Skin epidermis (tissue), 12 donors: ENCODE results near the gene LDLRAD3.

Source experiments
- H3K27ac ChIP-seq, 21 experiments: fragments of 200-600 bp; sonication (generic) in 11 of 21; one replicate each; pipeline ENCODE4 v1.5.0; 2020; ENCODE audit warnings: mild to moderate bottlenecking in 3 of 21, inconsistent platforms in 2 of 21, moderate library complexity in 2 of 21
- H3K4me3 ChIP-seq, 7 experiments: fragments of 200-600 bp; sonication (generic) in 2 of 7; one replicate each; pipeline ENCODE4 v1.5.0; 2020; ENCODE audit warnings: inconsistent platforms in 2 of 7, mild to moderate bottlenecking in 2 of 7, moderate library complexity in 1 of 7

LDLRAD3 gene

GRCh38 chr11:35949242-35949641 is 5.4 kb downstream of the LDLRAD3 start:
- Histone ChIP-seq H3K4me3 (no peak overlapping the region), H3K27ac (no peak overlapping the region)

DNA sequence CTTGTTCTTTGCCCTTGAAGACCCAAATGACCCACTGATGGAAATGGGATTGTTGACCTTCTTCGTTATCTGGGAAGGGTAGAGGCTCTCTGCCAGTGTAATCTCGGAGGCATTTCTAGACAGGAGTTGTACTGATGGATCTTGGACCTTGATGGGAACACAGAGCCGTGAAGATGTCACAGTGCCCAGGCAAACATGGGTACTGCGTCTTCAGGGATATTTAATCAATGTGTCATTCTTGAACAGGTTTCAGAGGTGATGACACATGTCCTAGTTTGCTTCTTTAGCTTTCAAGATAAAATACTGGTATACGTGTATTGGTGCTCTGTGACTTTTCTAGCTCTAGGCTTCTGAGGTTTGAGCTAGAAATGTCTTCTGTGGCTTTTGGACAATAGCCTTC is 6.2 kb downstream of the LDLRAD3 start:
- Histone ChIP-seq H3K27ac (no peak overlapping the region), H3K4me3 (no peak overlapping the region)

GRCh38 chr11:35951680-35952079 is 7.8 kb downstream of the LDLRAD3 start:
- no peak overlapping the region for H3K27ac ChIP-seq
- H3K4me3 ChIP-seq: no peak overlapping the region

- no peak overlapping the region for H3K27ac ChIP-seq
- no peak overlapping the region for H3K4me3 ChIP-seq
These were observed 9.4 kb downstream of the LDLRAD3 start for GRCh38 chr11:35953081-35953760.

DNA sequence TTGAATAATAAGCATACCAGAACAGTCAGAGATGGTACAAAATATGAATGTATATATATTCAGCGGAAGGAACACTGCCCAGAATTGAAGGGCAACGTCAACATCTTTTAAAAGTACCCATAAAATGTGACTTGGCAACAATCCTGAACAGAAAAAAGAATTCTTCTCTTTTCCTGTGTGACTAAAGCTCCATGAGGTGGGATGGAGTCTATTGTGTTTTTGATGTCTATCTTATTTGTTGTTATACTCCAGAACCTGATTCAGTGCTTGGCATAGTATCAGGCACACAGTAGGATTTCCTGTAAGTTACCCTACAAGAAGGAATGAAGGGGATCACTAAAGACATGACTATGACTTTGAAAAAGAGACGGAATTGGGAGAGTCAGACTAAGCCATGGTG is 10.3 kb downstream of the LDLRAD3 start:
- Histone ChIP-seq H3K4me3 (no peak overlapping the region), H3K27ac (no peak overlapping the region)

DNA sequence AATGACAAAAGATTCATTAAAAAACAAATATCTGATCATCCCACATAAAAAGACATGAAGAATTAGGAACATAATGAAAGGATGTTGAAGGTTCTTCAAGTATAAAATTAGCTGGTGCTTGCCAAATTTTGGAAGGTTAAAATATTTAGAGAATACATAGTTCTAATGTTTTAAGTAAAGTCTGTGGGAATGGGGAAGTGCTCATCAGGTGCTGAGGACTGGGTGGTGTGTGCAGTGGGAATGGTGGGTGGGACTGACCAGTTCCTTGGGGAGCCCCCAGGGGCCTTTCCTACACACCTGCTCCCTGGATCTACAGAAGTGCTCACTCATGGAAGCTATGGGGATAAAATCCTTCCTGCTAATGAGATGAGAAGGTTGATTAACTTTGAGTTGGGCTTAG is 11.8 kb downstream of the LDLRAD3 start:
- Histone ChIP-seq H3K27ac (no peak overlapping the region), H3K4me3 (no peak overlapping the region)

GRCh38 chr11:35962369-35963138 is 18.7 kb downstream of the LDLRAD3 start:
- Histone ChIP-seq H3K4me3 (no peak overlapping the region), H3K27ac (no peak overlapping the region)

DNA sequence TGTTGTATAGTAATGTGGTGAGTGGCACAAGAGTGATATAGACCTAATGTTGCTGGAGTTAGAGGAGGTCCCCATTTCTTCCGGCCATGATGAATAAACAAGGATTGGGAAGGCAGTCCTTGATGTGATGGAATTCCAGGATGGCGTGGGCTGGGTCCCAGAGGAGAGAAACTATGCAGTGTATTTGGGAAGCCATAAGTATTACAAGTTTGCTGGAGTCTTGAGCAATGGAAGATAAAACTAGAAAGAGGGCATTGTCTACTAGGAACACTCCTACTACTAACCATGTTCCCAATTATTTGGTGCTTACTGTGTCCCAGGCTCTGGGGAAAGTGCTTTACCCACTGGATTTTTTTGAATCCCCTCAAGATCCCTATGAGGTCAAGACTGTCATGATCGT is 20.0 kb downstream of the LDLRAD3 start:
- Histone ChIP-seq H3K4me3 (no peak overlapping the region), H3K27ac (no peak overlapping the region)

DNA sequence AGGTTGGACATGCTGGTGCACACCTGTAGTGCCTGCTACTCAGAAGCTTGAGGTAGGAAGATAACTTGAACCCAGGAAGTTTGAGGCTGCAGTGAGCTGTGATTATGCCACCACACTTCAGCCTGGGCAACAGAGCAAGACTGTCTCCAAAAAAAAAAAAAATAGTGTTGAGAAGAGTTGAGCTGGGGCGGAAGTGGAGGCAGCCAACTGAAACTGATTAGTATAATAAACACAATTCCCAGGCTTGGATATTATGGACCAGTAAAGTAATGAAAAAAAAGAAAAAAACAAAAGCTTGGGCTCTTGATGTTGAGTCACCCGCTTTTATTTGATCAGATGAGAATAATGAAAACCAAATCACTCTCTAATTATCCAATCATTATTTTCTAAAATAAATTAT is 21.0 kb downstream of the LDLRAD3 start:
- Histone ChIP-seq H3K27ac (no peak overlapping the region), H3K4me3 (no peak overlapping the region)

GRCh38 chr11:35967042-35967441 is 23.2 kb downstream of the LDLRAD3 start:
- Histone ChIP-seq H3K27ac (no peak overlapping the region), H3K4me3 (no peak overlapping the region)

DNA sequence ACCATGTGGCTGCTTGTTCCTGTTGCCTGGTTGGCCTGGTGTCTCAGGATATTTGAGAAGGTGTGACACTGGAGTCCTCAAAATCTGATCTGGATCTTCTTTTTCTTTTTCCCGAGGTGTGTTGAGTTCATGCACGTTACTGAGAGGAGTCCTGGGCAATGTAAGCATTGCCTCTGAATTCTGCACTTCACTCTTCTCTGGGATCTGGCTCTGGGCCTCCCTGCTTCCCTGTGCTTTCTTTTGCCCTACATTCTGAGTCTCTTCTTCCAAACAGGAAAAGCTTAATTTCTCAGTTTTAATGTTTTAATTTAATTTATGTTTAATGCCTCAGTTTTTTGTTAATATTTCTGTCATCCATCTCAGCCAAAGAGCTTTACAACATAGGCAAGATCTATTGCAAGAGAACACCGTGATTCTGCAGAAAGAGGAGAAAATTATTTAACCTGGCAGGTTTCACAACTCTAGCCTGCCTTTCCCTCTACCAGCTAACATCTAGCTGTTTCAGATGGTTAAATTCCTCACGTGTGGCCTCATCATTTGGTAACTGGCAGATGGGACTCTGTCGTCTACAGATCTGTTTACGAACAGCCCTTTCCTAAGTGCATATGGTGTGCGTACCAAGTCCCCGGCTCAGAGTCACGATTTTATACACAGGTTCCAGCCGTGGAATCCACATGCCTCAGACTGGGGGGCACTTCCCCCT is 24.7 kb downstream of the LDLRAD3 start:
- no peak overlapping the region for H3K27ac ChIP-seq
- H3K4me3 ChIP-seq: no peak overlapping the region

GRCh38 chr11:35969089-35970042 is 25.5 kb downstream of the LDLRAD3 start:
- H3K4me3 ChIP-seq: no peak overlapping the region
- H3K27ac ChIP-seq: peak overlapping the region in 1 of 21 experiments; percentile 25

DNA sequence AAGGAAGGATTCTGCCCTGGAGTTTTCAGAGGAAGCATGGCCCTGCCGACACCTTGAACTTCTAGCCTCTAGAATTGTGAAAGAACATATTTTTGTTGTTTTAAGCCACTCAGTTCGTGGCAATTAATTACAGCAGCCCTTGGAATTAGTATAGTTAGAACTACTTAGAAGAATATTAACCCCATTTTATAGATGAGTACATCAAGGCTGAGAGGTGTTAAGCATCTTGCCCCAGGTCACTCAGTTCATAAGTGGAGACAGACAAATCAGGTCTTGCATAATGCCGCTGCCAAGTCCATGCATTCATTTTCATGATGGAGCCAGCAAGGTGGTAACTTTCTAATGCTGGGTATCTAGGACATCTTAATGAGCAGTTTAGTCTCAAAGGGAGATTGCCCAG is 26.6 kb downstream of the LDLRAD3 start:
- H3K4me3 ChIP-seq: no peak overlapping the region

GRCh38 chr11:35971841-35972422 is 28.1 kb downstream of the LDLRAD3 start:
- H3K27ac ChIP-seq: no peak overlapping the region
- H3K4me3 ChIP-seq: no peak overlapping the region

More for the DNA sequence above, 26.6 kb downstream of the LDLRAD3 start:
- no peak overlapping the region for H3K27ac ChIP-seq

- H3K4me3 ChIP-seq: no peak overlapping the region
- H3K27ac ChIP-seq: no peak overlapping the region
These were observed 31.2 kb downstream of the LDLRAD3 start for GRCh38 chr11:35974882-35975589.

DNA sequence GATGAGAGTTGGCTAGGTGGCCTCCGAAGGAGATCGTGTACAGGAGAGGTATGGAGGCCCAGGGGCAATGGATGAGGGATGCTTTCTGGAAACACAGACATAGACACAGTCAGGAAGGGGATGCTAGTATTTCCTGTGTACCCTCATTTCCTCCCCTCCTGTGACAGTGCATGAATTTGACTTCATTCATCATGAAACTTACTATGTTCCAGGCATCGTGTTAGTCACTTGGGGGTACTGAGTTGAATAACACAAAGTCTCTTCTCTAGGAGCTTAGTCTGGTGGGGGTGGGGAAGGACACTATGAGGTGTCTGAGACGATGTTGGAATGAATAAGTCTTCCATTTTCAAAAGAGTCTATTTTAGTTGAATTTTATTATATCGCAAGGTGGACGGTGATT is 32.6 kb downstream of the LDLRAD3 start:
- H3K27ac ChIP-seq: no peak overlapping the region
- H3K4me3 ChIP-seq: no peak overlapping the region

DNA sequence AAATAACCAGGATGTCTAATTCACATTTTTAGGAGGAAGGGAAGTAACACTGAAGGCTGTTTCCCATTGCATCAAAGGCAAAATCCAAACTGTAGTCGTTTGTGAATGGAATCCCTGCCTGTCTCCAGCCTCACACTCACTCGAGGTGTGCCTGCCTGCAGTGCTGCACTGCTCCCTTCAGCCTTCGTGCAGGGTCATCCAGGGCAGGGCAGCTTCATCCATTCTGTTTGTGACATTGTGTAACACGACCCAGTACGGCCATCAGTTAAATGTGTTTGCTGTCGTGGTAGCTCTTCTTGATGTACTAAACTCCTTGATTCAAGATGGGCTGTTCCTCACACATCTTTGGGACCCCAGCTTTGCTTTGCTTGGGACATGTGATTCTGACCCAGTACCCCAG is 34.3 kb downstream of the LDLRAD3 start:
- H3K4me3 ChIP-seq: no peak overlapping the region

GRCh38 chr11:35978891-35979290 is 35.0 kb downstream of the LDLRAD3 start:
- no peak overlapping the region for H3K27ac ChIP-seq

More for the DNA sequence above, 34.3 kb downstream of the LDLRAD3 start:
- no peak overlapping the region for H3K27ac ChIP-seq

More at GRCh38 chr11:35978891-35979290, 35.0 kb downstream of the LDLRAD3 start:
- H3K4me3 ChIP-seq: no peak overlapping the region
